ENCODE data around the gene COQ10A.

GRCh38 chr12:56297400-56297799, 30.7 kb downstream of the COQ10A start:
- TF ChIP-seq CTCF (IDR thresholded peaks at IDR 0.05) (no peak), POLR2A (IDR thresholded peaks at IDR 0.05) (no peak)
